GM21528 (cell line): ENCODE data around the gene PTGS1.

Experiments
- ATAC-seq: cut with Tn5 transposase; IDR thresholded peaks from one replicate; pipeline ENCODE4 v1.9.1; 2021; ENCODE audit warnings: mild to moderate bottlenecking, moderate library complexity; ENCODE audit not compliant: unreplicated experiment, low FRiP score

The PTGS1 gene

DNA sequence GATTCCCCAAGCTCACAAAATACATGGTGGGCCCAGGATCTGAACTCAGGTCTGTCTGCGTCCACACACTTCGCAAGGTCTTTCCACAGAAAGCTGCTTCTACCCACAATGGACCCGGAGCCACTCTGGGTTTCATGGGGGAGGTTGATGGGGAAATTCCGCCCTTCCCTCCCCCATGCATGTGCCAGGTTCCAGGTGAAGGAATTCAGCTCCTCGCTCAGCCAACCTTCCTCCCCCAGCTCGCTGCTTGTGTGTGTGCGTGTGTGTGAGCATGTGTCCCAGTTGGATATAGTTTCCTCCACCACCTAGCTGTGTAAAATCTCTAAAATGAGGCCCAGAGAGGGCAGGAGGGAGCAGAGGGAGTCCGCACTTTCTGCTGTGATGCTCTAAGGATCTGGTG is 1.0 kb downstream of the PTGS1 start:
- no peak for ATAC-seq

DNA sequence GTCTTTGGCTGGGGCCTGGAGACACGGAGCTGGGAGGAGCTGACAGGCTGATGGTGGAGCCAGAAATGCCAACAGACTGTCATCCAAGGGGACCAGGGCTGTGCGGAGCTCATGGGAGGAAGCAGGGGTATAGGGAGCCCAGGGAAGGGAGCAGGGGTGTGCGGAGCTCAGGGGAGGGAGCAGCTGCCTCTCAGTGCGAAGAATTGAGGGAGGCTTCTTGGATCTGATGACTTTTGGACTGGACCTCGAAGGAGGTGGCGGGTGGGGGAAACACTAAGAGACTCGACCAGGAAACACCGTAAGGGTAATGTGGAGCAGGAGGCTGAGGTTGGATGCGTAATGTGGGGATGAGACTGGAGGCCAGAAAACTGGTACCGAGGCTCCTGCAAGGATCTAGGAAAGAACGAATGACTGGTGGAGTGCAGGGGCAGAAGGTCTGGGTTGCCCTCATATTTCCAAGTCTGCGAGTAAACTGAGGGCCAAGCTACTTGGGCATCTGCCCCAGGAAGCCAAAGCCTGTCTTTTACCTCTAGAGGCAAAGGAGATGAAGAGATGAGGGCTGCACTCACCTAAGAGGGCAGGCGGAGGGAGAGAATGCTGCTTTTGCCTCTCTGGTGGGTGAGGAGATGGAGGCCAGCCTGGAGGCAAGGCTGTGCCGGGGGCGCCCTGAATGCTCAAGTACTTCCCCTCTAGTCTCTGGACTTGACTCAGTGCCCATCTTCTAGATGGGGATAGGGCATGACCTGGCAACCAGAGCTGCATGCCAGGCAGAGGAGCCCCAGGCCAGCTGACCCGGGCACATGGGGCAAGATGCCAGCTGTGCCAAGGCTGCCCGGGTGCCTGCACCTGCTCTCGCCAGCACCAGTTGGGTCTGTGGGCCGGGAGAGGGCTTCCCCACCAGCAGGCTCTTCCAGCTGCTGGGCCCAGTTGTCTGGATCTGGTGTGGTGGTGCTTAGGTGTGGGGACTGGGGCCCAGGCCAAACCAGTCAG is 2.3 kb downstream of the PTGS1 start:
- ATAC-seq = no peak

DNA sequence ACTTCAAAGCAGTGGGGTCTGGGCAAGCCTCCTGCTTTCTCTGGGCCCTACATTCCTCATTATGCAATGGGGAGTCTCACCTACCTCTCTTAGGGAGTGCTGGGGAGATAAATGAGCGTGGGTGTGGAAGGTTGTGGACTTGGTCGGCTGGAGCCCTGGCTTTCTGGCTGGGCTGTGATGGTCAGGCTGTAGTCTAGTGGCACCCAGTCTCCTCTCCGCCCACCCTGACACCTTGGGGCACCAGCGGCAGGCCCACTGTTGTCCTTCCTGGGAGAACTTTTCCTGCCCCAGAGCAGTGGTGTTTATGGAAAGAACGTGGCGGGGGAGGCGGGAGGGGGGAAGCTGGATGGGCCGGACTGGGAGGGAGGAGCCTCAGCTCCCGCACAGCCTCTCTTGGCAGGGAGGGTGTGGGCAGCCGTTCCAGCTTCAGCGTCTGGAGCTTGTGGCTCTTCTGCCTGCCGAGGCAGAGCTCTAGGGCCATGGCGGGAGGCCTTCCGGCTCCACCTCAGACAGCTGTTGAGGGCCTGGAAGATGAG is 4.1 kb downstream of the PTGS1 start:
- ATAC-seq = no peak

DNA sequence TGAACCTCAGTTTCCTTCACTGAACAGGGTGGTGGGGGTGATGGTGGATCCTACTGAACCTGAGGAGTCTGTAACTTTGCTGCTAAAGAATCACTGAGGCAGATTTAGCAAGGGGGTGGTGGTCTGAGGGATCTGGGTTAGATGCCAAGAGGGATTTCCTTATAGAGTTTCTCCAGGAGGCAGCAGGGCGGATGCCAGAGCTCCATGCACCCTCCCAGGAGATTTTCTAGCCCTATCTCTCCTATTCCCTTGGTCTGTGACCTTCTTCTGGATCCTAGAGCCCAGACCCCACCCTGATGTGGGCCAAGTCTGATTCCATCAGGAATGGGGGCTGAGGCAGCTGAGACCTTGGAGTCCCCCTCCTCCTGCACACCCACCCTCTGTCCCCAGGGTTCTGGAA is 6.0 kb downstream of the PTGS1 start:
- ATAC-seq = no peak

DNA sequence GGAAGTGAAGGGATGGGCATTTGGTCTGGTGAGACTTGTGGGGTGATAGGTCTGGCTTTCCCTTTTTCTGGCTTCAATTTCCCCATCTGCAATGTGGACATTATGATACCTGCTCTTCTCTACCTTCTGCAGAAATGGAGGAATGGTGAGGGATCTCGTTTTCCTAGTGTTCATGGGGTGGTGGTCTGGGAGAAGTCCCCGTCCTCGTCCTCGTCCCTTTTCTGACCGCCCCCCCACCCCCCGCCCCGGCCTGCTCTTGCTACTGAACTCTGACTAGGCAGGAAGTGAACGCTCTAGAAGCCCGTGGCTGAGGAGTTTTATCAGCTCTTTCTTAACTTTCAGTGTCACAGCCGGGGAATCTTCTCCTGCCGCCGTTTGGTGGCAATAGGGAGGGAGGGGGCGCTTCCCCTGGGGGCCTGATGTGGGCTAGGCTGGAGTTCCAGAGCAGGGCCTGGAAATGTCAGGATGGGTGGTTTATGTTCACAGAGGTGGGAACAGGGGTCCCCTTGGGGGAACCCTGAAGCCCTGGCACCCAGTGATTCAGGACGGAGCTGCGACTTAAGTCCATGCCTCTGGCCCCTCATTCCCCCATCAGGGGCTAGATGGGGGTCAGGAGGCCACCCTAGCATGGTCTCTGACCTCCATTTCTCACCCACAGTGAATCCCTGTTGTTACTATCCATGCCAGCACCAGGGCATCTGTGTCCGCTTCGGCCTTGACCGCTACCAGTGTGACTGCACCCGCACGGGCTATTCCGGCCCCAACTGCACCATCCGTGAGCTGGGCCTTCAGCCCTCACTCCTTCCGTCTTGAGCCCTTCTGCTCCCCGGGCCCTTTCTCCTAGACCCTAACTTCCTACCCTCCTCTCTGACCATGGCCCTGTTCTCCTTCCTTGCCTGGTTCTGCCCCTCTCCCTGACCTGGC is 6.7 kb downstream of the PTGS1 start:
- ATAC-seq = no peak

DNA sequence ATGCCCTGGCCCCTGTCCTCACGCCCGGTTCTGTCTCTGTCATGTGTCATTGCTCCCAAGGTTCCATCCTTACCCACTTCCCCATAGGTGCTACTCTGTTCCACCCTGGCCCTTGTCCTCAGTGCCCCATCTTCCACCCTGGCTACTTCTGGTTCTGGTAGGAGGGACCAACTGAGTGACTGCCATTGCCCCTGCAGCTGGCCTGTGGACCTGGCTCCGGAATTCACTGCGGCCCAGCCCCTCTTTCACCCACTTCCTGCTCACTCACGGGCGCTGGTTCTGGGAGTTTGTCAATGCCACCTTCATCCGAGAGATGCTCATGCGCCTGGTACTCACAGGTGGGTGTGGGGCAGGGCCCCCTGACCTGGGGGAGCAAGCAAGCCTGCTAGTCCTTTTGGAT is 7.4 kb downstream of the PTGS1 start:
- no peak for ATAC-seq

DNA sequence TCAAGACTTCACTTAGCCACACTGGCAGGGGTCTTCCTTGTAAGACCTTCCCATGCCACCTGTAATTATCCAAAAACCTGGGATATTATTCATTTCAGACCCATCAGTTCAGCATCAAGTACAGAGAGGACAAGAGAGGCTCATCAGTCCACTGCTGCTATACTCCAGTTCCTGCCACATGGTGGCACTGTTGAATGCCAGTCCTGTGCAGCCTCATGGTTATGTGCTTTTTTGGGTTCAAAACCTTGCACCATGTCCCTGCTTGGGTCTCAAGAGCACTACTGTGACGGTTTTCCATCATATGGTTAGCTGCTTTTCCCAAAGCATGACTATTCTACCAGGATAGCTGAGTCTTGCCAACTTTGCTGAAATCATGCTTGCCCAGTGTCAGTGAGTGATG is 8.5 kb downstream of the PTGS1 start:
- ATAC-seq = no peak

DNA sequence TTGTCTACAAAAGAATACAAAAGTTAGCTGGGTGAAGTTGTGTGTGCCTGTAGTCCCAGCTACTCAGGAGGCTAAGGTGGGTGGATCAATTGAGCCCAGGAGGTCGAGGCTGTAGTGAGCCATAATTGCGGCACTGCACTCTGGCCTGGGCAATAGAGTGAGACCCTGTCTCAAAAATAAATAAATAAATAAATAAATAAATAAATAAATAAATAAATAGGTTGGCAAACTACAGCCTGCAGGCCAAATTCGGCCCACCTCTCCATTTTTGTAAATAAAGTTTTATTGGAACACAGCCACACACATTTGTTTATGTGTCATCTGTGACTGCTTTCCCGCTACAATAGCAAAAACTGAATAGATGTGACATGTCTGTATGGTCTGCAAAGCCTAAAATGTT is 9.5 kb downstream of the PTGS1 start:
- no peak for ATAC-seq

DNA sequence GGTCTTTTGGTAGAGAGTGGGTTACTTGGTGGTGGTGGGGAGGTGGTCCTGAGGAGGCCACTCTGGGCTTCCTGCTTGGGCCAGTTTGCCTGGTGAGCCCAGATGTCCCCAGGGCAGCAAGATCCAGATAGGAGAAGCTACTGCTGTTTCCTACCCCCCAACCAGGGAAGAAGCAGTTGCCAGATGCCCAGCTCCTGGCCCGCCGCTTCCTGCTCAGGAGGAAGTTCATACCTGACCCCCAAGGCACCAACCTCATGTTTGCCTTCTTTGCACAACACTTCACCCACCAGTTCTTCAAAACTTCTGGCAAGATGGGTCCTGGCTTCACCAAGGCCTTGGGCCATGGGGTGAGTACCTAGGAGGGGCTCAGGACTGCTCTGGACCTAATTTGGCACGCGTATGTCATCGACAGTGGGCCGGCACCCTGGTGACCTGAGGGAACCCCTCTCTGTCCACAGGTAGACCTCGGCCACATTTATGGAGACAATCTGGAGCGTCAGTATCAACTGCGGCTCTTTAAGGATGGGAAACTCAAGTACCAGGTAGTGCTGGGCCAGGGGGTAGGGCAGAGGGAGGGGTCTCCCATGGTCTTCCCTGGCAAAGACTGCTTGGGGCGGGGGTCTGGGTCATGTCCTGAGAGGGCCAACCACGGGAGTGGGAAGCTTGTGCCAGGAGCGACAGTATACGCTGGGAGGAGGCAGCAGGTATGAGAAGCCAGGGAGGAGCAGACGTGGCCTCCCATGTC is 10.6 kb downstream of the PTGS1 start:
- ATAC-seq = no peak

DNA sequence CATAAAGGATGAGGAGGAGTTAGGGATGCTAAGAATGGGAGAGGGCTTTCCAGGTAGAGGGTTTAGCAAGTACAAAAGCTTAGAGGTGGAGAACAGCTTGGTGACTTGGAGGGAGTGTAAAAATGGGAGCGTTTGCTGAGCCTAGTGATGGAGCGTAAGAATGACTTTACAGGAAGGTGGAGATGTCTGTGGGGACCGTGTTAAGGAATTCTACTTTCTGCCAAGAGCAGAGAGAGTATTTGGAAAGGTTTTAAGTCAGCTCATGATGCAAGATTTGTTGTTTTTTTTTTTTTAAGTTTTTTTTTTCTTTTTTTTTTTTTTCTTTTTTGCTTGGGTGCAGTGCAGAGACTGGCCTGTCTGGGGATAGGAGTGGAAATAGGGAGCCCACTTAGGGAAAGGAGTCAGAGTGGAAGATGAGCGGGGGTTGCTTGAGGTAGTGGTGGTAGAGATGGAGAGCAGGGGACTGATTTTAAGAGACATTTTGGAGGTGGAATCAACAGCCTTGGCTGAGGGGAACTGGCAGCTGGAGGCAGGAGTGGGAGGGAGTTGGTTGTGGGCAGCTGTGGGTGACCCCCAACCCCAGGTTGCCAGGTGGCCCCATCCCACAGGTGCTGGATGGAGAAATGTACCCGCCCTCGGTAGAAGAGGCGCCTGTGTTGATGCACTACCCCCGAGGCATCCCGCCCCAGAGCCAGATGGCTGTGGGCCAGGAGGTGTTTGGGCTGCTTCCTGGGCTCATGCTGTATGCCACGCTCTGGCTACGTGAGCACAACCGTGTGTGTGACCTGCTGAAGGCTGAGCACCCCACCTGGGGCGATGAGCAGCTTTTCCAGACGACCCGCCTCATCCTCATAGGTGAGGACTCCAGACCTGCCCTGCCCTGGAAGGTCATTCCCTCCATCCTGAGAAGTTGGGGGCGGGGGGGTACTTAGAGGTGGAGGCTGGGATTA is 12.4 kb downstream of the PTGS1 start:
- no peak for ATAC-seq

DNA sequence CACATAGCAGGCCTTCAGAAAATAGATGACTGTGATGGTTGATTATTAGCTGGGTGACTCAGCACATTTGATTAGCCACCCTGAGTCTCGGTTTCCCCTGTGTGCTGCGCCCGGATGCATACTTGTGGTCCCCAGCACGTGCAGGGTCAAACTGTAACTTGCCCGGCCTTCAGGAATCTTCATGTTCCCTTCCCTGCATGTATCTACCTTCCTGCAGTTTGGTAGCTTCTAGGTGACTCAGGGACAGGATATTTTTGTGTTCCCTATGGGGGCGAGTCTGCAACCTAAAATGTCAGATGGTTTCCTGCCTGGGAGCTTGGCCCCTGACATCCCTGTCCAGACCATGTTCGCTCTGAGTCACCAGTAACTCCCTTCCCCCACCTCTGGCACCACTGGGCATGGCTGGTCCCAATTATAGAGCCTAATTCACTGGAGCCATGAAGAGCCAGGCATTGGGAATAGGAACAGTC is 13.2 kb downstream of the PTGS1 start:
- no peak for ATAC-seq

DNA sequence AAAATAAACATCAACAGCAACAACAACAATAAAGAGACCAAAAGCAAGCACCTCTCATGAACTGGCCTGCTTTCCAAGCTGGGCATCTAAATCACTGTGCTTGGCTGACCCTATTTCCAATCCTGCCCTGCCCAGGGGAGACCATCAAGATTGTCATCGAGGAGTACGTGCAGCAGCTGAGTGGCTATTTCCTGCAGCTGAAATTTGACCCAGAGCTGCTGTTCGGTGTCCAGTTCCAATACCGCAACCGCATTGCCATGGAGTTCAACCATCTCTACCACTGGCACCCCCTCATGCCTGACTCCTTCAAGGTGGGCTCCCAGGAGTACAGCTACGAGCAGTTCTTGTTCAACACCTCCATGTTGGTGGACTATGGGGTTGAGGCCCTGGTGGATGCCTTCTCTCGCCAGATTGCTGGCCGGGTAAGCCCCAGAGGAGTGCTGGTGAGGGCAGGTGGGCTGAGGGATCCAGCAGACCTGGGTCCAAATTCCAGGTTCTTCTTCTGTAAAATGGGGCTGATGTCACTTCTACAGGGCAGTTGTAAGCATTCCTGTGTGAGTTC is 15.6 kb downstream of the PTGS1 start:
- no peak for ATAC-seq

DNA sequence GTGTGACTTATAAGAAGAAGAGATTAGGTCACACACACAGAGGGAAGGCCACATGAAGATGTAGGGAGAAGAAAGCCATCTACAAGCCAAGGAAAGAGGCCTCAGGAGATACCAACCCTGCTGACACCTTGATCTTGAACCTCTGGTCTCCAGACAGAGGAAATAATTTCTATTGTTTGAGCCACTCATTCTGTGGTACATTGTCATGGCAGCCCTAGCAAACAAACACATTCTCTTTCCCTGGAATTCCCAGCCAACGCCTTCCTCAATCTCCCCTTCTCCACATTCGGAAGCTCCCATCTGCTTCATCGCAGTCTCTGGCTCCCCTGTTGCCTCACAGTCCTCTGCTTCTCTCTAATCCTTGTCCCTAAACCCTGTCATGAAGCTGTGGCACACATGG is 16.7 kb downstream of the PTGS1 start:
- ATAC-seq = no peak

DNA sequence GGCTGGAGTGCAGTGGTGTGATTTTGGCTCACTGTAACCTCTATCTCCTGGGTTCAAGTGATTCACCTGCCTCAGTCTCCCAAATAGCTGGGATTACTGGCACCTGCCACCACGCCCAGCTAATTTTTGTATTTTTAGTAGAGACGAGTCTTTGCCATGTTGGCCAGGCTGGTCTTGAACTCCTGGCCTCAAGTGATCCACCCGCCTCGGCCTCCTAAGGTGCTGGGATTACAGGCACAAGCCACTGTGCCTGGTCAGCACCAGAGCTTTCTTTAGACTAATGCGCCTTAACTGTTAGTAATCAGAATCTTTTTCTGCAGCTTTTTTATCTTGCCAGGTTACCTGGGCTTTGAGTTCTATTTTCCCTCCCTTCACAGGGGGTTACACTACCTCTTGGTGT is 18.4 kb downstream of the PTGS1 start:
- no peak for ATAC-seq

DNA sequence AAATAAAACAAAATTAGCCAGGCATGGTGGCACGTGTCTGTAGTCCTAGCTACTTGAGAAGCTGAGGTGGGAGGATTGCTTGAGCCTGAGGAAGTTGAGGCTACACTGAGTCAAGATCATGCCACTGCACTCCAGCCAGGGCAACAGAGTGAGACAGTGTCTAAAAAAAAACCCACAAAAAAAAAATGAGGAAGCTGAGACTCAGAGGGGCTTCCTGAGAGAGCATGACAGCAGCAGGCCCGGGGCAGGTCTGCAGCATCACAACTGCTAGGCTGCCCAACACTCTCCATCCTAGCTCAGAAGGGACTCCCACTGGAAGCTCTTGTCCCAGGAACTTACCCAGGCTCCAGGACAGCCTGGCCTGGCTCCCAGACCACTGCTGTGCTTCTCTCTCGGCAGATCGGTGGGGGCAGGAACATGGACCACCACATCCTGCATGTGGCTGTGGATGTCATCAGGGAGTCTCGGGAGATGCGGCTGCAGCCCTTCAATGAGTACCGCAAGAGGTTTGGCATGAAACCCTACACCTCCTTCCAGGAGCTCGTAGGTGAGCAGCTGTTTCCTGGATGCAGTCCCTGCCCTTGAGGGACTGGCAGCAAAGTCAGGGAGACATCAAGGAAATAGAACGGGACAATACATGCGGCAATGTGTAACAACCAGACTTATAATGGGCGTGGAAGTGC is 19.1 kb downstream of the PTGS1 start:
- ATAC-seq = no peak

DNA sequence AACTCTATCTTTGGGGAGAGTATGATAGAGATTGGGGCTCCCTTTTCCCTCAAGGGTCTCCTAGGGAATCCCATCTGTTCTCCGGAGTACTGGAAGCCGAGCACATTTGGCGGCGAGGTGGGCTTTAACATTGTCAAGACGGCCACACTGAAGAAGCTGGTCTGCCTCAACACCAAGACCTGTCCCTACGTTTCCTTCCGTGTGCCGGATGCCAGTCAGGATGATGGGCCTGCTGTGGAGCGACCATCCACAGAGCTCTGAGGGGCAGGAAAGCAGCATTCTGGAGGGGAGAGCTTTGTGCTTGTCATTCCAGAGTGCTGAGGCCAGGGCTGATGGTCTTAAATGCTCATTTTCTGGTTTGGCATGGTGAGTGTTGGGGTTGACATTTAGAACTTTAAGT is 21.5 kb downstream of the PTGS1 start:
- ATAC-seq = no peak

DNA sequence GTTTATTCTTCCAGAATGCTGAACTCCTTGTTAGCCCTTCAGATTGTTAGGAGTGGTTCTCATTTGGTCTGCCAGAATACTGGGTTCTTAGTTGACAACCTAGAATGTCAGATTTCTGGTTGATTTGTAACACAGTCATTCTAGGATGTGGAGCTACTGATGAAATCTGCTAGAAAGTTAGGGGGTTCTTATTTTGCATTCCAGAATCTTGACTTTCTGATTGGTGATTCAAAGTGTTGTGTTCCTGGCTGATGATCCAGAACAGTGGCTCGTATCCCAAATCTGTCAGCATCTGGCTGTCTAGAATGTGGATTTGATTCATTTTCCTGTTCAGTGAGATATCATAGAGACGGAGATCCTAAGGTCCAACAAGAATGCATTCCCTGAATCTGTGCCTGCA is 21.9 kb downstream of the PTGS1 start:
- ATAC-seq = no peak

DNA sequence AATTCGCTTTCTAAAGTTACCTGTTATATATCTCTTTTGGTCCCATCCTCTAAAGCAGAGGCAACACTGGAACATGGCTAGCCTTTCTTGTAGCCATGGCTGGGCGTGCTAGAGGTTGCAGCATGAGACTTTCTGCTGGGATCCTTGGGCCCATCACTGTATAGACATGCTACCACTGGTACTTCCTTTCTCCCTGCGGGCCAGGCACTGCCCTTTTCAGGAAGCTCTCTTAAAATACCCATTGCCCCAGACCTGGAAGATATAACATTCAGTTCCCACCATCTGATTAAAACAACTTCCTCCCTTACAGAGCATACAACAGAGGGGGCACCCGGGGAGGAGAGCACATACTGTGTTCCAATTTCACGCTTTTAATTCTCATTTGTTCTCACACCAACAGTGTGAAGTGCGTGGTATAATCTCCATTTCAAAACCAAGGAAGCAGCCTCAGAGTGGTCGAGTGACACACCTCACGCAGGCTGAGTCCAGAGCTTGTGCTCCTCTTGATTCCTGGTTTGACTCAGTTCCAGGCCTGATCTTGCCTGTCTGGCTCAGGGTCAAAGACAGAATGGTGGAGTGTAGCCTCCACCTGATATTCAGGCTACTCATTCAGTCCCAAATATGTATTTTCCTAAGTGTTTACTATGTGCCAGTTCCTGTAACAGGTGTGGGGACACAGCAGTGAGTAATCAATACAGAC is 22.6 kb downstream of the PTGS1 start:
- no peak for ATAC-seq
